Hematopoietic multipotent progenitor cell treated with erythropoietin and hydrocortisone succinate and interleukin-3 and kit ligand, for 6 days (in vitro differentiated cells): ENCODE results near the gene DQX1.

Experiments
- DNase-seq: peaks from one replicate; pipeline ENCODE4 v3.0.0-alpha.2; 2015

DQX1 gene

GRCh38 chr2:74531666-74532065, 5.6 kb upstream of the DQX1 start:
- no peak for DNase-seq

GRCh38 chr2:74530239-74531187, 4.5 kb upstream of the DQX1 start:
- peak; percentile 98 for DNase-seq

GRCh38 chr2:74529357-74530238, 3.6 kb upstream of the DQX1 start, which contains the start of the genes AUP1 and HTRA2:
TSS of gene AUP1 (minus strand) at chr2:74529706. CDS start at chr2:74529629, 77 bp downstream.
TSS of gene HTRA2 (plus strand) at chr2:74529933. CDS start at chr2:74530007, 74 bp downstream.
- peak; percentile 99 for DNase-seq

GRCh38 chr2:74528600-74529356, 2.7 kb upstream of the DQX1 start:
- no peak for DNase-seq

- no peak for DNase-seq
Measured at GRCh38 chr2:74527741-74528140, 1.7 kb upstream of the DQX1 start.

- no peak for DNase-seq
Measured at GRCh38 chr2:74526649-74527230, 709 bp upstream of the DQX1 start.

- DNase-seq = no peak
Measured at GRCh38 chr2:74524955-74525716, 895 bp downstream of the DQX1 start.

GRCh38 chr2:74524005-74524404, 2.0 kb downstream of the DQX1 start:
- DNase-seq = no peak

GRCh38 chr2:74522516-74522915, 3.5 kb downstream of the DQX1 start:
- DNase-seq = no peak

GRCh38 chr2:74516650-74517049, 9.4 kb downstream of the DQX1 start:
- no peak for DNase-seq

GRCh38 chr2:74515981-74516633, 9.9 kb downstream of the DQX1 start:
- DNase-seq = peak; percentile 88

- no peak for DNase-seq
Measured at GRCh38 chr2:74515271-74515980, 10.6 kb downstream of the DQX1 start.

- DNase-seq = no peak
Measured at GRCh38 chr2:74514368-74515270, 11.4 kb downstream of the DQX1 start, which contains the start of gene TLX2. TSS of gene TLX2 (plus strand) at chr2:74514450. CDS start at chr2:74514807, 357 bp downstream.

- no peak for DNase-seq
Measured at GRCh38 chr2:74513605-74514367, 12.2 kb downstream of the DQX1 start.

GRCh38 chr2:74512744-74513604, 13.1 kb downstream of the DQX1 start:
- DNase-seq = no peak

GRCh38 chr2:74511104-74511989, 14.7 kb downstream of the DQX1 start:
- no peak for DNase-seq
